22Rv1 (cell line): Measurements from ENCODE around the gene SYPL2.

Experiments used
- CTCF ChIP-seq: fragments of 450-650 bp; IDR thresholded peaks from 2 replicates; pipeline ENCODE4 v1.5.1; 2017; ENCODE audit warnings: mild to moderate bottlenecking
- ZFX ChIP-seq: fragments of 450-650 bp; IDR thresholded peaks from 2 replicates; pipeline ENCODE4 v1.6.1; 2017; ENCODE audit warnings: antibody characterized with exemption, borderline replicate concordance

DNA sequence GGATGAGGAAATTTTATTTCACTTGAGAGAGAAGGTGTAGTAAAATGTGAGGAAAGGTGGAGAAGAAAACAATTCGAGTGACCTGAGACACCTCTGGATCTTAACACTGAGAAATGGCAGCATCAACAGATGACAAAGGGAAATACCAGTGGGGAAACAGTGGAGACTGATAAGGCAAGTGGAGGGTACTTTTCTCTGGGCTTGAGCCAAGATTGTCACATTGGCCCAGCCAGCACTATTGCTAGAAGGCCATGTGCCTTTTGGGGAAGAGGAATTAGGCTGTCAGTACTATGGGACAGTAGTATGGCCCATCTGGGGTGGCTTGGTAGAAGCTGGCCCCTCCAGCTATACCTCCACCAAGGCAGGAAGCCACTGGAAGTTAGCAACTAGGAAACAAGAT lies 8.4 kb downstream of the SYPL2 start:
- TF ChIP-seq CTCF (no peak), ZFX (no peak)
